T-helper 2 cell treated with Interferon-gamma antibody and Interleukin-4, amounts not matched to agents 100 ng/mL and 5 ng/mL, for 36 hours (primary cell): ENCODE data around the gene MPC1. TPM values are rescaled to one million over a fixed set of nuclear protein-coding genes. Genes with fewer than 3 reads are reported as not detected.

Experiments
- intact Hi-C: fragments of 100-400 bp; cut with micrococcal nuclease; formaldehyde crosslinking; loops from one replicate; pipeline ENCODE4 v1.15.1; 2023
- total RNA-seq: library from RNA; stranded (reverse); gene quantifications from 2 replicates; pipeline ENCODE4 v1.2.3, GENCODE V29; 2022

The MPC1 gene
- total RNA-seq, 1 donor from 2014 or later = 32.7 TPM

GRCh38 chr6:166351715-166352285, 30.9 kb downstream of the MPC1 start:
- intact Hi-C loops = no loop called here

- intact Hi-C loops = loop anchor here (10.0 kb wide), 1 partner anchor 606 kb away; the partner anchor contains the start of gene RNASET2
These were observed 34.3 kb downstream of the MPC1 start for GRCh38 chr6:166348305-166348949.

- intact Hi-C loops = loop anchor here (10.0 kb wide), 1 partner anchor 608 kb away; the partner anchor contains the start of gene RNASET2
These were observed 35.8 kb downstream of the MPC1 start for GRCh38 chr6:166346965-166347364.

GRCh38 chr6:166346449-166346848, 36.3 kb downstream of the MPC1 start:
- intact Hi-C loops = loop anchor here (10.0 kb wide), 1 partner anchor 608 kb away; the partner anchor contains the start of gene RNASET2

- intact Hi-C loops = loop anchor here (10.0 kb wide), 1 partner anchor 609 kb away; the partner anchor contains the start of gene RNASET2
These were observed 37.1 kb downstream of the MPC1 start for GRCh38 chr6:166345672-166346071.

DNA sequence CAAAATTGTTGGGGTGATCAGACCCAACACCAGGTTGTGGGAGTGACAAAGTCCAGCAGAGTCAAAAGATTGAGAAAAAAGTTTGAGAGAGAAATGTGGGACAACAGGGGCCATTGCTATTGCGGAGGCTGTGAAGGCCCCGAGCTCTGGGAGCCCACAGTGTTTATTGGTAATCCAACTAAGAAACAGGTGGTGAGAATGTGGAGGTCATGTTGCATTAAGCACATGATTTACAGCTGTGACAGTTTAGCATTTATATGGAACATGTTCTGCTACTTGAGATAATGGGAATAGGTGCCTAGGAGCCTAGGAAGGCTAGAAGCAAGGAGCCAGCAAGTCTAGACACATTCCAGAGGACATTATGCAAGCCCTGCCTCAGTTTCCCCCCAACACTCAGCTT, 37.8 kb downstream of the MPC1 start:
- intact Hi-C loops = loop anchor here (5.0 to 10.0 kb wide), 2 partner anchors 38 to 610 kb away; partner anchors contain the start of genes PRR18 and RNASET2

GRCh38 chr6:166344240-166344639, 38.5 kb downstream of the MPC1 start:
- intact Hi-C loops = loop anchor here (5.0 to 10.0 kb wide), 2 partner anchors 37 to 611 kb away; partner anchors contain the start of genes PRR18 and RNASET2

DNA sequence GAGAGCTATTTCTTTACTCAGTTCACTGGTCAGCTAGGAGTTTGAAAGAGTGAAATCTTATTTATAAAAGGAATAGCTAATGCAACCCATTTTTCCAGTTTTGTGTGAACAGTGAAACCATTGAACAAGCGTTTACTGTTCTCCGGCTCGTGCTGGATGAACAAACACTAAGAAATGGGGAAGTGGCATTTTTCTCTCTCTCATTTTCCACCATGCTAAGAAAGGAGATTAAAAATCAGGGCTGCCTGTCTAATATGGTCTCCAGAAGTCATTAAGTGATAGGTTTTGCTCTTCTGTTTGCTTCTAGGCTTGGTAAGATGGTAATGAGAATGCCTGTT, 39.6 kb downstream of the MPC1 start:
- intact Hi-C loops = loop anchor here (5.0 to 10.0 kb wide), 2 partner anchors 36 to 612 kb away; partner anchors contain the start of genes PRR18 and RNASET2

DNA sequence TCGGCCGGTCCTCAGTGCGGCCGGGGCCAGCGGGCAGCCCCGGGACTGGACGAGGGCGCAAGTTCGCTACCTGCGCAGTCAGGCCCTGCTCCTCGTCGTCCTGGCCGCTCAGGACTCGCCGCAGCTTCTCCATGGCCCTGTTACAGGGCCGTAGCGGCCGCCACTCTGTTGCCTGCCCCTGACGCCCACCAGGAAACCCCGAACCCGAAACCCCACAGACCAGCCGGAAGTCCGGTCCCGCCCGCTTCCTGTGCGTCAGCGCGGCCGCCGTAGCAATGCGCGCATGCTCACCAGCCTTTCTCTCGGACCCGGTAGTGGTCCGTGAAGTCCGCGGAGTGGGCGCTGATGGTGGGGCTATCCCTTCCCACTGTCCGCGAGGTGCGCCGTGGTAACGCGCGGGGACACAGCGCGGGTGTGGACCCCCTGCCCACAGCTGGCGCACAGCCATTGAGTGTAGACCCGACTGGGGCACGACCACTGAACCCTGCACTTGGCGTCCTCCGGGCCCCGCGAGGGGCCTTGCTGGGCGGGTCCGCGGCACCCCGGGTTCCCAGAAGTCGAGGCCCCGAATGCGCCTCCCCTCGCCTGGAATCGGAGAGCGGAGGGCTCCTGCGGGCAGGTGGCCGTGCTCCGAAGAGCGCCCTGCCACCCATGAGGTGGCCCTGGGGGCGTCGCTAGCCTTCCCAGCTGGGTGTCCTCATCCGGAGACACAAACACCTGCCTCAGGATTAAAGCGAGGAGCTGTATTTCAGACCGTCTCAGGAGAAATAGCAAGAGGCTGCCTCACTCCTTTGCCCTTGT, 40.2 kb downstream of the MPC1 start, which contains the start of gene SFT2D1:
TSS of gene SFT2D1 (minus strand) at position 197 of the 801 bp plus-strand sequence. CDS start at position 133, 64 bp downstream.
- intact Hi-C loops = loop anchor here (1.0 to 10.0 kb wide), 4 partner anchors 9 to 612 kb away; partner anchors contain the start of genes PRR18 and RNASET2

- intact Hi-C loops = loop anchor here (1.0 to 10.0 kb wide), 5 partner anchors 9 to 613 kb away; partner anchors contain the start of genes PRR18, RNASET2 and RPS6KA2
These were observed 40.8 kb downstream of the MPC1 start for GRCh38 chr6:166341977-166342348.

- intact Hi-C loops = loop anchor here (2.0 to 10.0 kb wide), 3 partner anchors 34 to 613 kb away; partner anchors contain the start of genes PRR18, RNASET2 and RPS6KA2
These were observed 41.3 kb downstream of the MPC1 start for GRCh38 chr6:166341464-166341863.

- intact Hi-C loops = no loop called here
These were observed 43.9 kb downstream of the MPC1 start for GRCh38 chr6:166338854-166339253.

DNA sequence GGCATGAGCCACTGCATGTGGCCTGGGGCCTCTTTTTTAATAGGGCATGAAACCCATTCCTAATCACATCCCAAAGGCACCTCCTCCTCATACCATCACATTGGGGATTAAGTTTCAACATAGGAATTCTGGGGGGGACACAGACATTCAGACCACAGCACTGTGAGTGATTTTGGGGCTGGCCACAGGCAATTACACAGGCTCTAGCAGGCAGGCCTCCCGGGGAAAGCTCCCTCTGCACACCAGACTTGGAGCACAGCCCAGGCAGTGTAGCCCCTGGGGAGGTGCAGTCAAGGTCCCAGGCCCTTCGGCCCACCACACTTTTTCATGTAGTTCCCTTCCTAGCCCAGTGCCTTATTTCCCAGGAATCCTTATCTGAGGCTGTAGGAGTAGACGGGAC, 45.9 kb downstream of the MPC1 start:
- intact Hi-C loops = no loop called here

- intact Hi-C loops = no loop called here
These were observed 47.1 kb downstream of the MPC1 start for GRCh38 chr6:166335378-166336302.

- intact Hi-C loops = no loop called here
These were observed 47.9 kb downstream of the MPC1 start for GRCh38 chr6:166334878-166335277.

GRCh38 chr6:166333172-166333995, 49.4 kb downstream of the MPC1 start:
- intact Hi-C loops = loop anchor here (1.0 to 2.0 kb wide), 3 partner anchors 9 to 295 kb away; partner anchors contain the start of gene SFT2D1

- intact Hi-C loops = loop anchor here (2.0 kb wide), 1 partner anchor 297 kb away; no protein-coding TSS in a partner anchor
These were observed 51.0 kb downstream of the MPC1 start for GRCh38 chr6:166331503-166332415.

DNA sequence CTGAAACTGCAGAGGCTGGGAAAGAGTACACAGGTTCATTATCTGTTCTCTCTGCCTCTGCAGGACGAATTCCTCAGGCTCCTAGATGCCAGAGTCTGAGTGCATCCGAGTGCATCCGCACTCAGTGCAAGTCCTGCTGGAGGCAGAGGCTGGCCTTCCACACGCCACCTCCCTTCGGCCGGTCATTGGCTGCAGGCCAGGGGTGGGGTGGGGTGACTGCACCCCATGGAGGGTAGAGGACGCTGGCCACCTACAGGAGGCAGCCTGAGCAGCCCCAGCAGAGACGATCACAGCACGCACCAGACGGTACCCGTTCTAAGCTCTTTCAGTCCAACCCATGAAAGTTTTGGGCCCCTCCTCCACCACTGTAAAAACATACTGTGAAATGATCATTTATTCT, 52.1 kb downstream of the MPC1 start:
- intact Hi-C loops = no loop called here
